NCI-H82 treated with DMSO at 0.1 percent for 48 hours (cell line): ENCODE data around the gene CDCA4.

Source experiments
- DNase-seq: peaks from one replicate; lab custom pipeline; 2025; ENCODE audit not compliant: unreplicated experiment; lab: John Stamatoyannopoulos, UW

Gene CDCA4

GRCh38 chr14:104977008-104977680 is 43.7 kb downstream of the CDCA4 start:
- DNase-seq: no peak

DNA sequence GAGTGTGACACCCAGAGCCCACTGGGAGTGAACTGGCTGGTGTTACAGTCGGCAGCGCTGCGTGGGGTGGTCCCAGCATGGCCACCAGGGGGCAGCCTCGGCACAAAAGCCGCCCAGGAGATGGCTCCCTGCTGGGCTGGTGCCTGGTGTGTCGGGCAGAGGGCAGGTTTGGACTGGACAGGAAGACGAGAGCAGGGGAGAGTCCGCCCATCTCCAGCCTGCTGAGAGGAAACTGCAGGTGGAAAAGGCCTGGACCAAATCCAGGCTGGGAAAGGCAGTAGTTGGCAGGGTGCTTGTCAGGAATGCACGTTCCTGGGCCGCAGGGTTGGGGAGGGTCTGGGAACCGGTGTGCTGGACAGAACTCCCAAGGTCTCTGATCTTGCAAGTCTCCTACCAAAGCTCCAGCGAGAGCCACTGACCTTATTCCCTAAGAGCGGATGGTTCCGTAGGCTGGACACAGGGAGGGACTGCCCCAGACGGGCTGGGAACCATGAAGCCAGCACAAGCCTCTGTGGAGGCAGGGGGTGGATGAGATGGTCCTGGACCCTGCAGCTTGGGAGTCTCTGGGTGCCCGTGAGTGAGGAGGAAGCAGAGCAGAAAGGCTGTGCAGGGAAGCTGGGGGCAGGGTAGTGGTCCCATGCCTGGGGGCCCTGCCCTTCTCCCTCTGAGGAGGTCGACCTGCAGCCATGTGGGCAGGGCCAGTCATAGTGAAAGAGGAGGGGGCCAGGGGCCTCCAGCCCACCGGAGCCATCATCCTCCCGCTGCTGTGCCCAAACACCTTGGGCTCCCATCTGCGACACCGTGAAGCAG is 44.5 kb downstream of the CDCA4 start:
- peak; percentile 29 for DNase-seq

GRCh38 chr14:104975481-104976197 is 45.2 kb downstream of the CDCA4 start:
- no peak for DNase-seq

DNA sequence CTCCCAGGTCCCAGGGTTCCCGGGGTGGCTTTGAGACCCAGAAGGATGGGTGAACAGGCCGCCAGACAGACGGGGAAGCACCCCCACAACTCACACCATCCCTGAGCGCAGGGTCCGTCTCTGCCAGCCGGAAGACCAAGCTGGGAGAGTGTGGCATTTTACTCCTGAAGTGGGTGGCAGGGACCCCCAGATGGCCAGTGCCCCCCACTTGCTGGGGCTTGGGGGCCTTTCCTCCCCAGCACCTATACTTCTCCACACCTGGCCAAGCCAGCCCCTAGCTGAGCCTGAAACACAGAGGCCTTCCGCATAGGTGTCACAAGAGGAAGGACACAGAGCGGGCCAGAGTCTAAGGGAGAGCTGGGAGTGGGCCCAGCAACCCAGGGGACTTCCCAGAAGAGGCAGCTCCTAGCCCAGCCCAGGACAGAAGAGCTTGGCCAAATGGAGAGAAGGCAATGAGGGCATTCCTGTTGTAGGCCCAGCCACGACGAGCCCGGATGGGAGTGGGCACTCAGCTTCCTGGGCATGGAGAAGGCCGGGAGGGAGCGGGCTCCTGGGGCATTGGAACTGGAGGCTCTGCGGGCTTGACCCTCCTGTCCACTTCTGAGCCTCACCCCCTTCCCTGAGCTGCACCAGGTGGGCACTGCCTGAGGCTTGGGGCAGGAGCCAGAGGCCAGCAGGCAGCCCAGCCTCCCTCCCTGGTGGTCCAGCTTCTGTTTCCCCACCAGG is 46.1 kb downstream of the CDCA4 start:
- no peak for DNase-seq

GRCh38 chr14:104974146-104974541 is 46.7 kb downstream of the CDCA4 start:
- DNase-seq: no peak

DNA sequence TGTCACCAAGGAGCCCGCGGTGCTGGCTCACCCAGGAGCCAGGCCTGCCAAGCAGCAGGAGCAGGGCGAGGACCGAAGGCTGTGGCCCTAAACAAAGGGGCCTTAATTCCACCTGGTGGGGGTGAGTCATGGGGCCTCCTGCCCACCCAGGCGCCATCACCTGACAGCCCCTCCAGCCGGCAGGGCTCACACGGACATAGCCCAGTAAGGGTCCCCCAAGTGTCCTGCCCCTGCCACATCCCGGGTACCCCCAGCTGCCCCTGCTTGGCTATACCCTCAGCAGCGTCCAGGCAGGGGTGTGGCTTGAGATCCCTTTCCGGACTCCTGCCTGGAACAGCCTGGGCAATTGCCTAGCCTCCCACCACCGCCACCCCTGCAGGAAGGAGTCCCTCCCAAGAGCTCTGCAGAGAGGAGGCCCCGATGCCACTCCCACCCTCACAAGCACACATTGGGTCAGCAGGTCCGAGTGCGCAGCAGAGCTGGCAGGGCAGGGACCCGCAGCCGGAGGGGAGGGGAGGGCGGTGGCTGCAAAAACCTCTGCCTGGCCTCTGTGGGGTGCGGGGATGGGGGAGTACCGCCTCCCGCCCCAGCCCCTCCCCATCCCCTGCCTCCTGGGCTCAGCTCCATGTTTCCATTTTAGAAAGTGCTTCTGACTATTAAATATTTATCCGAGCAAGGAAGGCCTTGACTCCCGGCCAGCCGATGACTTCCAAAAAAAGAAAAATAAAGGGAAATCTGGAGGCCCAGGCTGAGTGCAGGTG is 47.3 kb downstream of the CDCA4 start:
- DNase-seq: no peak

GRCh38 chr14:104973135-104973384 is 47.8 kb downstream of the CDCA4 start:
- DNase-seq: no peak

DNA sequence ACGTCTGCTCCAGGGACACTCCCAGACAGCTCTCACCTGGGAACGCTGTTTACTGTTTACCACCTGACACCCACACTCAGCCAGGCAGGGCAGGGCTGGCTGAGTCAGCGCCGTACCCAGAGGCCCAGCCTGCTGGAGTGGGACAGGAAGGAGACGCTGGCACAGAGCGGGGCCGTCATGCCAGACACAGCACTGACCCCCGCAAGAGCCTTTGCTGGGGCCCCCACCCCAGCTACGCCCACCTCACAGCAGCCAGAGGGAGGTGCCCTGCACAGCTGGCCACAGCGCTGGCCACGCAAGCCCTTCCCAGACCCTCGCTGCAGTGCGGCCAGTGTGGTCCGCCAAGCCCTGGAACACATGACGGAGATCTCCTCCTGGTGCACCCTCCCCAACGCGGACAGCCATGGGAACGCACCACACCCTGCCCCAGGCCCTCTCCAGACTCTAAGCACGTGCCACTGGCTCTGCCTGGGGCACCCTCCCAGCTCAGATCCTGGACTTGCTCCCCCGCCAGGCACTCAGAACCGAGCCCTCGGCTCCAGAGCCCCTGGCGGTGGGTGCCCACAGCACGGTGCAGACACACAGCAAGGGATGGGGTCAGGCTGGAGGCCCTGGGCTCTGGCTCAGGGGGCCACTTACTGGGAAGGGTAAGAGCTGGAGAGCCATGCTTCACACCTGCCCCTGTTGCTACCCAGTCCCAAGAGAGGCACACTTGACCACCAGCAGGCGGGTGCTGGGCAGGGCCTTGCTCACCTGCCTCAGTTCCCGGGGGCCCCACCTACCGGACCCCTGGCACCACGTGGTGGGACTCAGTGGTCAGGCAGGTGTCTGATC is 48.4 kb downstream of the CDCA4 start:
- DNase-seq: no peak

DNA sequence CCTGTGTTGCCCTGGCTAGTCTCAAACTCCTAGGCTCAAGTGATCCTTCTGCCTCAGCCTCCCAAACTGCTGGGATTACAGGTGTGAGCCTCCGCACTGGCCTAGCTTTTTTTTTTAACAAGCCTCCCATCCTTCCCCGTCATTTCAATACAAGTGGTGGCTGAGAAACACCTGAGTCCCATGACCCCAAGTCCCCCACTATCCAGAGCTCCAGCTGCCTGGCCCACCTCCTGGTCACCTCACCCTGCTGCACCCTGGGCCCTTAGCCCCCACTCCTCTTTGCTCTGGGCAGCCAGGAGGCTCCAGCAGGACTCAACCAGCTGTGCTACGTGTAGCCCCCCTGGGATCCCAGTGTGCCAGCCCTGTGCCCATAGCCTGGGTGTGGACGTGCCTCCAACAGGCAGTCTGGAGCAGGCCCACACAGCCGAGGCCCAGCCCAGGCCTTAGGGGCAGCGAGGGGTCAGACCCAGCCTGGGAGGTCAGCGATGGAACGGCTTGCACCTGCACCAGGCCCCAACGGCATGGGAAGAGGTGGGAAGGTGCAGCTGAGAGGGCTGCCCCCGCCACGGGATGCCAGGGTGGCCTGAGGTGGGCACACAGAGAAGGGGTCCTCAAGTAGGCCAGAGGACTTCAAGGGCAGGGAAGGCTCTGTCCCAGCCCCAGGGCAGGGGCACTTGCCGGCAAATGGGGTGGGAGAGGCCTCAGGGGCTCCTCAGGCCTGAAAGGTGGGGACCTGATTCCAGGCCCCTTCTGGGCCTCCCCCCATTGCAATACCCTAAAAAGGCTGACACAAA is 49.2 kb downstream of the CDCA4 start:
- DNase-seq: no peak

DNA sequence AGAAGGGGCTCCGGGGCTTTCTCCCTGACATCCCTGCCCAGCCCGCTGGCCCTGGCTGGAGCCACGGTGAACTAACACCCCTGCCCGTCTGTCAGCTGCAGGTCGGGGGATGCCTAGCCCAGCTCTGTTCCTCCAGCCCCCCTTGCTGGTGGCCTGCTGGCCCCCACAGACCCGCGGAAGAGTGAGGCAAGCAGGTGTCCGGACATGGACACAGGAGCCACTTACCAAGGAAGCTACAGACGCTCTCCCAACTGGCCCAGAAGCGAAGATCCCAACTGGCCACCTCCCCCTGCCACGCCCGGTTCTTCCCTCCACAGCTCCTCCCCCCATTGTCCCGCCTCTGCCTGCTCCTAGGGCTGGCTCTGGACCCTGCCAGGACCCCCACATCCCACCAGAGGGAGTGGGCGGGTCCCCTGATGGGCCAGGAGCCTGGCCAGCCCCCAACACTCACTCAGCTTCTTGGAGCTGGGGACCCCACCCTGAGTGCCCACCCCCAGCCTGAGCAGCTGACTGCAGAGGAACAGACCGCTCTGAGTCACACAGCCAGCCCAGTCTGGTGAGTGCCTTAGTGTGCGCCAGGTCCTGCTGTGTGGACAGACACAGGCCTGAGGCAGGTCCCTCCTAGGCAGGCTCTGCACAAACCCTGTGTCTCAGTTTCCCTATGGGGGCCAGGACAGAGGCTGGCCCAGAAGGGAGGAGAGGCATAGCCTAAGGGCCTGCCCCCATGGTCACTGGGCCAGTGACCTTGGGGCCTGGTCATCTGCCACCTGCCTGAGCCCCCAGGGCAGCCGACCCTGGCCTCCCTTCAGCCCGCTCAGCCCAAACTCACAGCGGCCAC is 50.4 kb downstream of the CDCA4 start:
- DNase-seq: no peak

GRCh38 chr14:104969741-104970230 is 51.1 kb downstream of the CDCA4 start:
- no peak for DNase-seq

DNA sequence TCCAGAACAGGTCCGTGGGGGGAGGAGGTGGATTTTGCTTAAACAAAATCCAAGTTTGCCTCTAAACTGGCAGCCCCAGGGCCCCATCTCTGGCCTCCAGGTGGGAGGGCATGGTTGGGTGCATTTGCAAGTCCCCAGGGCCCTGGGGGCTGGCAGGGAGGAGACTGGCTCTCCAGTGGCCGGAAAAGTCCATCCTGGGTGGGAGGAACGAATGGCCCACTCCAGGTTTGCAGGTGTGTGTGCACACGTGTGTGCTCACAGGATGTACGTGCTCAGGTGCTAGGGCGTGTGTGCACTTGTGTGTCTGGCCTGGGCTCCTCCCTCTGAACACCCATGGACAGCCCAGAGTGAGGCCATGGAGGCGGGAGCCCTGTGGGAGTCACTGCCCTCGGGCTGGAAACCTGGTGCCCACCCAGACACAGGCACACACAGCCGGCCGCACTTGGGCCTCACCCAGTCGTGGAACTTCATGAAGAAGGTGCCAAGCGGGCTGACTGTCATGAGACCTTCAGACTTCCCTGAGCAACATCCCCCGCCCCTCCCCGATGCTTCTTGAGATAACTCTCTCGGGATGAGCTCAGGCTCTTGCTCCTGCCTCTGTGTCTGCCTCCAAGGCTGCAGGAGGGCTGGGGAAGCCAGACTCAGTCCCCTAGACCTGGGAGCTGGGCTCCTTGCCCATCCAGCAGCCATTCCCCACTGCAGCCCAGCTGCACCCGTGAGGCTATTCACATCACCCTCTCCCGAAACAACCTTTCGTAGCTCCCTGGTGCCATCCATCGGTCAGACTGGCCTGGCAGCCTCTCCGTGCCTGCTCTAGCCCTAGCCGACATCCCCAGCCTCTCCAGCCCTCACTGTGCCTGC is 52.1 kb downstream of the CDCA4 start:
- DNase-seq: no peak

- DNase-seq: no peak
Measured at GRCh38 chr14:104968153-104968527, 52.7 kb downstream of the CDCA4 start.

- DNase-seq: no peak
Measured at GRCh38 chr14:104967386-104968152, 53.3 kb downstream of the CDCA4 start.

DNA sequence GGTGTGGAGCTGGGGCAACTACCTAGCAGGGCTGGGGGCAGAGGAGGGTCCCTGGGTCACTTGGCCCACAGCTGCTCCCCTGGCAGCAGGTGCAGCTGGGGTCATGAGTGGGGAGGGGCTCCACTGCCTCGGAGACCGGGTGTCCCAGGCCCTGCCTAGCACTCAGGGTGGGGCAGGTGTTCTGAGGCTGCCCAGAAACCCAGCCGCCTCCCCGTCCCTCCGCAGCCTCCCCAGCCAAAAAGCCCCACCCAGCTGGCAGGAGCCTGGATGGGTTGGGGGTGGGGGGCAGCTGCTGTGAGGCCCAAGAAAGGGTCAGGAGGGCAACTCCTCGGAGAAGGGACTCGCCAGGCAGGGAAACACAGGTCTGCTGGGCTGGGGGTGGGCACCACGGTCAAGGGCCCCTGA is 53.9 kb downstream of the CDCA4 start:
- no peak for DNase-seq

GRCh38 chr14:104966261-104966865 is 54.5 kb downstream of the CDCA4 start:
- DNase-seq: no peak
